Keratinocyte (primary cell): ENCODE results near the gene SRGAP3. TPM values are rescaled to one million over a fixed set of nuclear protein-coding genes. Genes with fewer than 3 reads are reported as not detected.

ENCODE experiments used
- DNase-seq: peaks from one replicate; pipeline ENCODE4 v3.0.0-alpha.2; 2011; ENCODE audit warnings: low read depth, missing footprints, low spot score
- FAIRE-seq: peaks from 2 replicates; lab custom pipeline; 2011; peaks lifted over from hg19 to GRCh38; lab: Jason Lieb, UNC
- H2AFZ ChIP-seq: 2 replicates; pipeline ENCODE4 v1.6.0; 2012; ENCODE audit warnings: low read length, control low read depth, inconsistent platforms; ENCODE audit not compliant: control insufficient read depth
- H3K27ac ChIP-seq: 2 replicates; pipeline ENCODE4 v1.5.1; 2011; ENCODE audit warnings: low read length; ENCODE audit not compliant: control insufficient read depth, insufficient read depth
- H3K27me3 ChIP-seq: 3 replicates; pipeline ENCODE4 v1.6.0; 2011; ENCODE audit warnings: low read length; ENCODE audit not compliant: control insufficient read depth, insufficient read depth; ENCODE audit errors: extremely low read depth
- H3K36me3 ChIP-seq, 2 experiments: 2 replicates in 1 of 2; 3 replicates in 1 of 2; pipeline ENCODE4 v1.5.1; 2011; ENCODE audit warnings: low read length in 2 of 2, mild to moderate bottlenecking in 1 of 2; ENCODE audit not compliant: control insufficient read depth in 2 of 2, insufficient read depth in 2 of 2; ENCODE audit errors: extremely low read depth in 1 of 2
- H3K4me1 ChIP-seq: 3 replicates; pipeline ENCODE4 v1.5.1; 2011; ENCODE audit warnings: low read length; ENCODE audit not compliant: control insufficient read depth, insufficient read depth; ENCODE audit errors: extremely low read depth
- H3K4me2 ChIP-seq: 3 replicates; pipeline ENCODE4 v1.6.0; 2011; ENCODE audit warnings: low read depth, low read length; ENCODE audit not compliant: control insufficient read depth, insufficient read depth; ENCODE audit errors: extremely low read depth
- H3K4me3 ChIP-seq, 3 experiments: fragments of 200-600 bp in 1 of 3; sonication (generic) in 1 of 3; 2 replicates in 2 of 3; 3 replicates in 1 of 3; pipeline ENCODE4 v1.5.1; 2011 to 2016; ENCODE audit warnings: low read length in 3 of 3, mild to moderate bottlenecking in 3 of 3, control low read depth in 2 of 3, inconsistent platforms in 1 of 3, low read depth in 1 of 3, mixed read lengths in 1 of 3, mixed run types in 1 of 3, moderate library complexity in 1 of 3; ENCODE audit not compliant: control insufficient read depth in 2 of 3, insufficient read depth in 2 of 3; ENCODE audit errors: extremely low read depth in 1 of 3
- H3K79me2 ChIP-seq: 2 replicates; pipeline ENCODE4 v1.6.0; 2012; ENCODE audit warnings: low read length; ENCODE audit not compliant: control insufficient read depth, insufficient read depth
- H3K9ac ChIP-seq: 3 replicates; pipeline ENCODE4 v1.6.0; 2011; ENCODE audit warnings: low read length; ENCODE audit not compliant: control insufficient read depth, insufficient read depth; ENCODE audit errors: extremely low read depth
- H3K9me1 ChIP-seq: 3 replicates; pipeline ENCODE4 v1.6.0; 2011; ENCODE audit warnings: low read length; ENCODE audit not compliant: control insufficient read depth, insufficient read depth; ENCODE audit errors: extremely low read depth
- H3K9me3 ChIP-seq: 2 replicates; pipeline ENCODE4 v1.5.1; 2012; ENCODE audit warnings: low read depth, low read length; ENCODE audit not compliant: control insufficient read depth
- H4K20me1 ChIP-seq: 3 replicates; pipeline ENCODE4 v1.6.0; 2011; ENCODE audit warnings: low read length; ENCODE audit not compliant: control insufficient read depth, insufficient read depth; ENCODE audit errors: extremely low read depth
- EZH2 ChIP-seq: IDR thresholded peaks from one replicate; pipeline ENCODE4 v1.6.1; 2012; ENCODE audit warnings: inconsistent platforms, mild to moderate bottlenecking, low read length, moderate library complexity
- dilution Hi-C: fragments of 300-500 bp; cut with MboI; formaldehyde crosslinking; loops from one replicate; pipeline ENCODE4 v1.7.0; 2020; ENCODE audit warnings: low sequenced_read_pairs; ENCODE audit not compliant: extremely low pct_ligation_motif_present
- polyA plus RNA-seq, 5 experiments: library from polyadenylated mRNA; depleted of rRNA in 3 of 5; stranded (reverse) in 3 of 5; stranded (forward) in 1 of 5; unstranded in 1 of 5; fragments of >200 nt; gene quantifications; 1 replicate in 1 of 5; 2 replicates in 3 of 5; 3 replicates in 1 of 5; pipeline versions ENCODE4 v1.2.1 to v1.2.3, GENCODE V29; 2011 to 2012; ENCODE audit warnings: missing spikeins in 2 of 5, low read depth in 1 of 5, low replicate concordance in 1 of 5
- TF ChIP-seq, protein P1 (sequence below), 3 experiments: IDR thresholded peaks in 1 of 3; conservative IDR thresholded peaks in 1 of 3; optimal IDR thresholded peaks in 1 of 3; 2 replicates in 2 of 3; 3 replicates in 1 of 3; pipeline versions ENCODE3 to v1.5.1; 2011; ENCODE audit warnings: low read length in 3 of 3, mild to moderate bottlenecking in 3 of 3, moderate library complexity in 2 of 3, control low read depth in 1 of 3, inconsistent platforms in 1 of 3; ENCODE audit not compliant: insufficient read depth in 2 of 3; ENCODE audit errors: extremely low read depth in 1 of 3

SRGAP3 gene
- polyA plus RNA-seq, 1 donor (not counting 4 experiments of a cell fraction or from before 2014, with no cell fraction given), result 7.2 TPM

DNA sequence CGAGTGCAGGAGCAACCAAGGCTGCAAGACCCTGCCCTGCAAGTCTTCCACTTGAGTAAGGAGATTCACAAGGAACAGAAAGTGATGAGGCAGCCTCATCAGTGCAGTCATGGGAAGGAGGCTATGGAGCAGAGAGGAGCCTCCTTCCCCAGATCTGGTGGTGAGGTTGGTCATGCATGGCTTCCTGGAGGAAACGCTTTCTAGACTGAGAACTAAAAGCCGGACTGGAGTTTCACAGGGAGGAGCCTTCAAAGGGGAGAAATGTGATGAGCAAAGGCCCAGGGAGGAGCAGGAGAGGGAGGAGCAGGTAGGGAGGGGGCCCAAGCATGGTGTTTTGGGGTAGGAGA lies 139.9 kb downstream of the SRGAP3 start:
- no peak for TF ChIP-seq EZH2
- TF ChIP-seq, protein P1, sequence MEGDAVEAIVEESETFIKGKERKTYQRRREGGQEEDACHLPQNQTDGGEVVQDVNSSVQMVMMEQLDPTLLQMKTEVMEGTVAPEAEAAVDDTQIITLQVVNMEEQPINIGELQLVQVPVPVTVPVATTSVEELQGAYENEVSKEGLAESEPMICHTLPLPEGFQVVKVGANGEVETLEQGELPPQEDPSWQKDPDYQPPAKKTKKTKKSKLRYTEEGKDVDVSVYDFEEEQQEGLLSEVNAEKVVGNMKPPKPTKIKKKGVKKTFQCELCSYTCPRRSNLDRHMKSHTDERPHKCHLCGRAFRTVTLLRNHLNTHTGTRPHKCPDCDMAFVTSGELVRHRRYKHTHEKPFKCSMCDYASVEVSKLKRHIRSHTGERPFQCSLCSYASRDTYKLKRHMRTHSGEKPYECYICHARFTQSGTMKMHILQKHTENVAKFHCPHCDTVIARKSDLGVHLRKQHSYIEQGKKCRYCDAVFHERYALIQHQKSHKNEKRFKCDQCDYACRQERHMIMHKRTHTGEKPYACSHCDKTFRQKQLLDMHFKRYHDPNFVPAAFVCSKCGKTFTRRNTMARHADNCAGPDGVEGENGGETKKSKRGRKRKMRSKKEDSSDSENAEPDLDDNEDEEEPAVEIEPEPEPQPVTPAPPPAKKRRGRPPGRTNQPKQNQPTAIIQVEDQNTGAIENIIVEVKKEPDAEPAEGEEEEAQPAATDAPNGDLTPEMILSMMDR (optimal IDR thresholded peaks at IDR 0.05 in 1 of 3, IDR thresholded peaks at IDR 0.05 in 1 of 3, conservative IDR thresholded peaks at IDR 0.05 in 1 of 3; ENCODE audit: extremely low read depth in 1 of 3, insufficient read depth in 2 of 3, low read length in 3 of 3), result no peak
- Histone ChIP-seq H3K4me2 (no peak overlapping the region), H4K20me1 (no peaks in the 10 kb centered on the region), H3K36me3 (peaks cover 0 to 2% of the 10 kb centered on the region in 2 experiments), H3K4me3 (no peak overlapping the region), H3K9me3 (no peaks in the 10 kb centered on the region), H3K27ac (no peak overlapping the region), H3K79me2 (no peaks in the 10 kb centered on the region), H3K9me1 (no peaks in the 10 kb centered on the region), H3K4me1 (no peaks in the 10 kb centered on the region), H3K9ac (no peak overlapping the region), H2AFZ (no peak overlapping the region), H3K27me3 (no peaks in the 10 kb centered on the region)
- FAIRE-seq (no peak), DNase-seq (no peak)
- dilution Hi-C loops, result no loop called here

DNA sequence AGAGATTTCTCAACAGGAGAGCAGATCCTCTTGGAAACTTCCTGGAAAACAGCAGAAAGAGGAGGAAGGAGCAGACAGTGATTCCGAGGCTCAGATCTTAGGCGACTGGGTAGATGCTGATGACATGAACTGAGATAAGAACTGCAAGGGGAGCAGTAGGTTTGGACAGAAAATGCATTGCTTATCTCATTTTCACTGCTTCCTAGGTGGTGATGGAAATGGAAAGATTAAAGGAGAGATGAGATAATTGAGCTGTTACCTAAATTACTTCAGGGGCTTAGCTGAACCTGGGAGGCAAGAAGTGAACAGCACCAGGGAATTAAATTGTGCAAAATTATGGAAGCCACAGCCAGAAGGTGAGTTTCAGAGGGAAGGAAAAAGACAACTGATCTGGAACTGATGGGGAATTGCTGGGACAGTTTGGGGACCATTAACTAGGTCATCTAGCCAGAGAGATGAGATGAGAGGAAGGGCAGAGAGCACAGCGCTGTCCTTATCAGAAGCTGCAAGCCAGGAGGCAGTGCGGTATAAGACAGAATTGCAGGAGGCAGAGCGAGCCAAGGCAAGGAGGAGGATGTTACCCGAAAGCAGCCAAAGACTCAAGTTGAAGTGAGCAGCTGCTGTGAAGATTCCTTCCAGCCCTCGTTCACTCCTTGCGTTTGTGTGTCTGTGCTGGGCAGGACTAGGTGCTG lies 140.4 kb downstream of the SRGAP3 start:
- dilution Hi-C loops, result no loop called here
- Histone ChIP-seq H3K27me3 (no peaks in the 10 kb centered on the region), H3K4me2 (no peak overlapping the region), H3K9me1 (no peaks in the 10 kb centered on the region), H3K27ac (no peak overlapping the region), H3K79me2 (no peaks in the 10 kb centered on the region), H3K9ac (no peak overlapping the region), H4K20me1 (no peaks in the 10 kb centered on the region), H3K4me1 (no peaks in the 10 kb centered on the region), H3K36me3 (peaks cover 0 to 3% of the 10 kb centered on the region in 2 experiments), H2AFZ (no peak overlapping the region), H3K9me3 (no peaks in the 10 kb centered on the region), H3K4me3 (no peak overlapping the region)
- TF ChIP-seq, protein P1 (optimal IDR thresholded peaks at IDR 0.05 in 1 of 3, IDR thresholded peaks at IDR 0.05 in 1 of 3, conservative IDR thresholded peaks at IDR 0.05 in 1 of 3; ENCODE audit: extremely low read depth in 1 of 3, insufficient read depth in 2 of 3, low read length in 3 of 3), result no peak
- no peak for TF ChIP-seq EZH2
- FAIRE-seq, result no peak
- DNase-seq, result no peak
